Astrocyte (in vitro differentiated cells and primary cell): Measurements from ENCODE around the gene TLR1. TPM values are rescaled to one million over a fixed set of nuclear protein-coding genes. Genes with fewer than 3 reads are reported as not detected.
"Not testable (repeated sequence)": the region's sequence is repeated elsewhere in the genome, so short reads cannot be mapped to it uniquely, and the experiment has no call there.

Experiments used
- DNase-seq: peaks from one replicate; pipeline ENCODE4 v3.0.0-alpha.2; 2010; ENCODE audit warnings: low read depth
- FAIRE-seq: peaks from 2 replicates; lab custom pipeline; 2011; peaks lifted over from hg19 to GRCh38; lab: Jason Lieb, UNC
- H2AFZ ChIP-seq: 2 replicates; pipeline ENCODE4 v1.6.0; 2012; ENCODE audit warnings: low read depth, low read length, inconsistent platforms
- H3K27ac ChIP-seq: 2 replicates; pipeline ENCODE4 v1.5.1; 2011; ENCODE audit warnings: low read depth, low read length, inconsistent platforms
- H3K27me3 ChIP-seq: 2 replicates; pipeline ENCODE4 v1.6.0; 2011; ENCODE audit warnings: low read length, inconsistent platforms; ENCODE audit not compliant: insufficient read depth
- H3K36me3 ChIP-seq: 2 replicates; pipeline ENCODE4 v1.5.1; 2011; ENCODE audit warnings: low read length, inconsistent platforms; ENCODE audit not compliant: insufficient read depth
- H3K4me1 ChIP-seq: 2 replicates; pipeline ENCODE4 v1.5.1; 2011; ENCODE audit warnings: low read length, inconsistent platforms; ENCODE audit not compliant: insufficient read depth
- H3K4me2 ChIP-seq: 2 replicates; pipeline ENCODE4 v1.6.0; 2012; ENCODE audit warnings: low read length, inconsistent platforms
- H3K4me3 ChIP-seq: 2 replicates; pipeline ENCODE4 v1.5.1; 2011; ENCODE audit warnings: low read depth, mild to moderate bottlenecking, low read length, inconsistent platforms; ENCODE audit not compliant: insufficient read depth
- H3K79me2 ChIP-seq: 2 replicates; pipeline ENCODE4 v1.6.0; 2012; ENCODE audit warnings: mild to moderate bottlenecking, low read length, inconsistent platforms; ENCODE audit not compliant: insufficient read depth
- H3K9ac ChIP-seq: 2 replicates; pipeline ENCODE4 v1.6.0; 2012; ENCODE audit warnings: mild to moderate bottlenecking, low read length, inconsistent platforms
- H3K9me3 ChIP-seq: 2 replicates; pipeline ENCODE4 v1.5.1; 2012; ENCODE audit warnings: low read depth, mild to moderate bottlenecking, low read length, inconsistent platforms; ENCODE audit not compliant: insufficient read depth
- H4K20me1 ChIP-seq: 2 replicates; pipeline ENCODE4 v1.6.0; 2012; ENCODE audit warnings: low read length, inconsistent platforms; ENCODE audit not compliant: insufficient read depth
- H3K27ac Mint-ChIP-seq: one replicate; pipeline ENCODE4 v1.8.0; 2021; ENCODE audit warnings: mild to moderate bottlenecking, mixed read lengths; ENCODE audit not compliant: unreplicated experiment
- H3K27me3 Mint-ChIP-seq: one replicate; pipeline ENCODE4 v1.8.0; 2021; ENCODE audit warnings: low read depth, mixed read lengths; ENCODE audit not compliant: unreplicated experiment
- H3K36me3 Mint-ChIP-seq: one replicate; pipeline ENCODE4 v1.8.0; 2021; ENCODE audit warnings: low read depth, mixed read lengths; ENCODE audit not compliant: unreplicated experiment
- H3K4me1 Mint-ChIP-seq: one replicate; pipeline ENCODE4 v1.8.0; 2021; ENCODE audit warnings: low read depth, mixed read lengths; ENCODE audit not compliant: unreplicated experiment
- H3K4me3 Mint-ChIP-seq: one replicate; pipeline ENCODE4 v1.8.0; 2021; ENCODE audit warnings: mild to moderate bottlenecking, moderate library complexity, mixed read lengths; ENCODE audit not compliant: unreplicated experiment
- H3K9me3 Mint-ChIP-seq: one replicate; pipeline ENCODE4 v1.8.0; 2021; ENCODE audit warnings: mild to moderate bottlenecking, mixed read lengths; ENCODE audit not compliant: unreplicated experiment
- EZH2 ChIP-seq: IDR thresholded peaks from 2 replicates; pipeline ENCODE4 v1.6.1; 2012; ENCODE audit warnings: mild to moderate bottlenecking, low read length, inconsistent platforms; ENCODE audit not compliant: insufficient read depth
- total RNA-seq: library from RNA; stranded (reverse); gene quantifications from 2 replicates; pipeline ENCODE4 v1.2.1, GENCODE V29; 2021
- TF ChIP-seq, protein P1 (sequence below): IDR thresholded peaks from 2 replicates; pipeline ENCODE4 v1.5.1; 2011; ENCODE audit warnings: low read depth, mild to moderate bottlenecking, inconsistent platforms, low read length, moderate library complexity; ENCODE audit not compliant: insufficient read depth

TLR1 gene
- total RNA-seq, 1 donor from 2014 or later: 0.54 TPM

DNA sequence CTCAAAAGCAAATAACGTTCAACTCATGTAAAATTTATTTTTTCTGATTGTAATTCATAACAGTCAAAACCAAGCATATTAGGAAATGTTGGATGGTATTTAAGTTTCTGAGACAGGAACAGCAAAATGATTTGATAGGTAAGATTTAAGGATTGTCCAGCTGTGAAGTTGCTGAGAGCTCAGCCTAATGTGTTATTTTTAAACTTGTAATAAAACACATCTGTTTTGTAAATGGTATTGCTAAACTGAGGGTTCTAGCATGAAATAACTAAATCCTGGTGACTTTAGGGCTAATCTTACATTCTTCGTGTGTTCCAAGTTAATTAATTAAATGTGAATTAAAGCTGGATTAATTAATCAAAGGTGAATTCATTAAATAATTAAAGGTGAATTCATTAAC is 35.1 kb downstream of the TLR1 start:
- H2AFZ ChIP-seq: no peak overlapping the region
- H3K4me1 ChIP-seq: peaks cover 2% of the 10 kb centered on the region
- DNase-seq (no peak), FAIRE-seq (no peak)
- no peak overlapping the region for H3K4me3 ChIP-seq
- H3K4me3 Mint-ChIP-seq: no peak overlapping the region
- no peak overlapping the region for H3K9ac ChIP-seq
- peak overlapping the region; percentile 52 for H3K4me2 ChIP-seq
- H3K9me3 Mint-ChIP-seq: peaks cover 2% of the 10 kb centered on the region
- H3K27ac ChIP-seq: no peak overlapping the region
- H4K20me1 ChIP-seq: no peaks in the 10 kb centered on the region
- no peaks in the 10 kb centered on the region for H3K79me2 ChIP-seq
- H3K27ac Mint-ChIP-seq: no peak overlapping the region
- H3K36me3 Mint-ChIP-seq: no peaks in the 10 kb centered on the region
- peaks cover 6% of the 10 kb centered on the region for H3K4me1 Mint-ChIP-seq
- no peaks in the 10 kb centered on the region for H3K9me3 ChIP-seq
- no peaks in the 10 kb centered on the region for H3K27me3 ChIP-seq
- H3K36me3 ChIP-seq: no peaks in the 10 kb centered on the region
- H3K27me3 Mint-ChIP-seq: no peaks in the 10 kb centered on the region
- TF ChIP-seq EZH2: no peak
- TF ChIP-seq, protein P1, sequence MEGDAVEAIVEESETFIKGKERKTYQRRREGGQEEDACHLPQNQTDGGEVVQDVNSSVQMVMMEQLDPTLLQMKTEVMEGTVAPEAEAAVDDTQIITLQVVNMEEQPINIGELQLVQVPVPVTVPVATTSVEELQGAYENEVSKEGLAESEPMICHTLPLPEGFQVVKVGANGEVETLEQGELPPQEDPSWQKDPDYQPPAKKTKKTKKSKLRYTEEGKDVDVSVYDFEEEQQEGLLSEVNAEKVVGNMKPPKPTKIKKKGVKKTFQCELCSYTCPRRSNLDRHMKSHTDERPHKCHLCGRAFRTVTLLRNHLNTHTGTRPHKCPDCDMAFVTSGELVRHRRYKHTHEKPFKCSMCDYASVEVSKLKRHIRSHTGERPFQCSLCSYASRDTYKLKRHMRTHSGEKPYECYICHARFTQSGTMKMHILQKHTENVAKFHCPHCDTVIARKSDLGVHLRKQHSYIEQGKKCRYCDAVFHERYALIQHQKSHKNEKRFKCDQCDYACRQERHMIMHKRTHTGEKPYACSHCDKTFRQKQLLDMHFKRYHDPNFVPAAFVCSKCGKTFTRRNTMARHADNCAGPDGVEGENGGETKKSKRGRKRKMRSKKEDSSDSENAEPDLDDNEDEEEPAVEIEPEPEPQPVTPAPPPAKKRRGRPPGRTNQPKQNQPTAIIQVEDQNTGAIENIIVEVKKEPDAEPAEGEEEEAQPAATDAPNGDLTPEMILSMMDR: no peak

DNA sequence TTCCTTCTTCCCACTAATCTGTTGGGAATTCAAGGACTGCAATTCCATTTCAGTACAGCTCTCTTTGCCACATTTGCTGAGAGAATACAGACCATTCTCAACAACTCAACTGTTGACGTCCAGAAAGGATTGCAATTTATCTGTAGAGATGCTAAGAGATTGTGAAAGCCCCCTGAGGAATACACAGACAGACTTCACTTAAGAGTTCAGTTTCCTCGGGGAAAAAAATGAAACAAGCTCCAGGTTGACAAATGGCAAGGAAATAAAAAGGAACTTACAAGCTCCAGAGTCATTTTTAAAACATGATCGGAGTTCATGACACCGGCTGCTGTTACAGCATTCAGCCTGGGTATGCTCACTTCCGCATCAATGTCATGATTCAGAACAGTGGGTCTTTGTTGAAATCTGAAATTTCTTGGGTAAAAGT is 35.6 kb downstream of the TLR1 start:
- Histone ChIP-seq H3K27me3 (no peaks in the 10 kb centered on the region), H3K4me3 (no peak overlapping the region), H3K9ac (no peak overlapping the region), H3K79me2 (no peaks in the 10 kb centered on the region), H3K4me1 (peaks cover 2% of the 10 kb centered on the region), H3K9me3 (no peaks in the 10 kb centered on the region), H2AFZ (peak overlapping the region; percentile 46), H3K36me3 (no peaks in the 10 kb centered on the region), H3K27ac (no peak overlapping the region), H3K4me2 (peak overlapping the region; percentile 52), H4K20me1 (no peaks in the 10 kb centered on the region)
- Mint-ChIP-seq H3K4me1 (peaks cover 6% of the 10 kb centered on the region), H3K27ac (no peak overlapping the region), H3K4me3 (no peak overlapping the region), H3K36me3 (no peaks in the 10 kb centered on the region), H3K27me3 (no peaks in the 10 kb centered on the region), H3K9me3 (peaks cover 2% of the 10 kb centered on the region)
- FAIRE-seq (no peak), DNase-seq (peak; percentile 18)
- TF ChIP-seq, protein P1: no peak
- no peak for TF ChIP-seq EZH2

DNA sequence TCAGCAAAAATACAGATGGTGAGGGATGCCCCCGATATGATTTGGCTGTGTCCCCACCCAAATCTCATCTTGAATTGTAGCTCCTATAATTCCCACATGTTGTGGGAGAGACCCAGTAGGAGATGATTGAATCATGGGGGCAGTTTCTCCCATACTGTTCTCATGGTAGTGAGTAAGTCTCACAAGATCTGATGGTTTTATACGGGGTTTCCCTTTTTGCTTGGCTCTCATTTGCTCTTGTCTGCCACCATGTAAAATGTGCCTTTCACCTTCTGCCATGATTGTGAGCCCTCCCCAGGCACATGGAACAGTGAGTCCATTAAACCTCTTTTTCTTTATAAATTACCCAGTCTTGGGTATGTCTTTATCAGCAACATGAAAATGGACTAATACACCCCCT is 37.7 kb downstream of the TLR1 start:
- H3K4me3 Mint-ChIP-seq, H3K4me1 Mint-ChIP-seq, H3K9me3 ChIP-seq, H3K4me3 ChIP-seq, FAIRE-seq, H3K4me1 ChIP-seq, H3K9ac ChIP-seq, H2AFZ ChIP-seq, H3K36me3 Mint-ChIP-seq, H3K4me2 ChIP-seq, H3K79me2 ChIP-seq, H3K27ac ChIP-seq, H4K20me1 ChIP-seq, DNase-seq, H3K9me3 Mint-ChIP-seq, H3K27me3 ChIP-seq, H3K27ac Mint-ChIP-seq, H3K27me3 Mint-ChIP-seq, H3K36me3 ChIP-seq: not testable (repeated sequence)
